22Rv1 (cell line): Measurements from ENCODE around the gene BIRC7.

Experiments used
- H3K27ac ChIP-seq: fragments of 450-650 bp; 2 replicates; pipeline ENCODE4 v1.5.1; 2017
- ZFX ChIP-seq: fragments of 450-650 bp; IDR thresholded peaks from 2 replicates; pipeline ENCODE4 v1.6.1; 2017; ENCODE audit warnings: antibody characterized with exemption, borderline replicate concordance
- TF ChIP-seq, protein P1 (sequence below): fragments of 450-650 bp; IDR thresholded peaks from 2 replicates; pipeline ENCODE4 v1.5.1; 2017; ENCODE audit warnings: mild to moderate bottlenecking

The BIRC7 gene

DNA sequence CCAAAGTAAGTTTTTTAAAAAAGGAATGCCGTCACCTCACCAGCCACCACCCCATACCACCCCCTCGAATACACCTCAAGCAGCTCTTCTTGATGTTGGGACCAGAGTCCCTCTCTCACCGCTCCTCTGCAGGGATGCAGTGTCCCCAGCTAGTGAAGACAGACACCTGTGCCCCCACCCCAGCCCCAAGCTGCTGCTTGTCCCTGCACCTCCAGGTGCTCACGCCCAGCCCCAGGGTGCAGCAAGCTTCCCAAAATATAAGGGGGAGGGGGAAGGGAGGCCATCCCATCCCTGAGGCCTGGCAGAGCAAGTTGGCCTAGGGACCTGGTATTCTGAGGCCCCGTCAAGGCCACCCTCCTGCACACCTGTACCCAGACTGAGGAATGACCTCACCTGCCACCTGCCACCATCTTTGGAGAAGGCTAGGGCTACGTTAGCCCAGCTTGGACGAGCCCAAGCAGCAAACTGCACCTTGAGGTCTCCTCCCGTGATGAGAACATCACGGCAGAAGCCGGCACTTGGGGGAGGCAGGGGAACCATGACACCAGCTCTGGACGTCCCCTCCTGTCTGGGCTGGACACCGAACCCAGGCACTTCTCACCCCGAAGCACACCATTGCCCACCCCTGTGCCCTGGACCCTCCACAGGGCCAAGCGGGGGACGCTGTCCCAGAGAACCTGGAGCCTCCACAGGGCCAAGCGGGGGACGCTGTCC, 45.7 kb upstream of the BIRC7 start:
- no peak for TF ChIP-seq ZFX
- TF ChIP-seq, protein P1, sequence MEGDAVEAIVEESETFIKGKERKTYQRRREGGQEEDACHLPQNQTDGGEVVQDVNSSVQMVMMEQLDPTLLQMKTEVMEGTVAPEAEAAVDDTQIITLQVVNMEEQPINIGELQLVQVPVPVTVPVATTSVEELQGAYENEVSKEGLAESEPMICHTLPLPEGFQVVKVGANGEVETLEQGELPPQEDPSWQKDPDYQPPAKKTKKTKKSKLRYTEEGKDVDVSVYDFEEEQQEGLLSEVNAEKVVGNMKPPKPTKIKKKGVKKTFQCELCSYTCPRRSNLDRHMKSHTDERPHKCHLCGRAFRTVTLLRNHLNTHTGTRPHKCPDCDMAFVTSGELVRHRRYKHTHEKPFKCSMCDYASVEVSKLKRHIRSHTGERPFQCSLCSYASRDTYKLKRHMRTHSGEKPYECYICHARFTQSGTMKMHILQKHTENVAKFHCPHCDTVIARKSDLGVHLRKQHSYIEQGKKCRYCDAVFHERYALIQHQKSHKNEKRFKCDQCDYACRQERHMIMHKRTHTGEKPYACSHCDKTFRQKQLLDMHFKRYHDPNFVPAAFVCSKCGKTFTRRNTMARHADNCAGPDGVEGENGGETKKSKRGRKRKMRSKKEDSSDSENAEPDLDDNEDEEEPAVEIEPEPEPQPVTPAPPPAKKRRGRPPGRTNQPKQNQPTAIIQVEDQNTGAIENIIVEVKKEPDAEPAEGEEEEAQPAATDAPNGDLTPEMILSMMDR, result no peak
- H3K27ac ChIP-seq, result no peak overlapping the region

DNA sequence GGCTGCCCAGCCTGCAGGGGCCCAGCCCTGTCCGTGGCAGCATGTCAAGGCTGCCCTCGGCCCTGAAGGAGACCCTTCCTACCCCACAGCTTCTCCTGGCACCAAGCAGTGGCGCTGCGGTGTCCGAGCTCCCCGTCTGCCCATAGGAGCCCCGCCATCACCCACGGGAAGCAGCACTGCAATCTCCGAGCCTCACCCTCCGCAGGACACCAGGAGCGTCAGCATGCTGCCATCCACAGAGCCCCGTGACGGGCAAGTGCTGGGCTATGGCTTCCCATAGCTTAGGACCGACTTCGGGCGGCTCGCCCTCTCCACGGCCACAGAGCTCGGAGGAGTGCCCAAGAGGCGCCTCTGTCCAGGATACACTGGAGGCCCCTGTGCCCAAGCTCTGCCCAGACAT, 44.9 kb upstream of the BIRC7 start:
- H3K27ac ChIP-seq, result no peak overlapping the region
- TF ChIP-seq, protein P1, result no peak
- no peak for TF ChIP-seq ZFX

DNA sequence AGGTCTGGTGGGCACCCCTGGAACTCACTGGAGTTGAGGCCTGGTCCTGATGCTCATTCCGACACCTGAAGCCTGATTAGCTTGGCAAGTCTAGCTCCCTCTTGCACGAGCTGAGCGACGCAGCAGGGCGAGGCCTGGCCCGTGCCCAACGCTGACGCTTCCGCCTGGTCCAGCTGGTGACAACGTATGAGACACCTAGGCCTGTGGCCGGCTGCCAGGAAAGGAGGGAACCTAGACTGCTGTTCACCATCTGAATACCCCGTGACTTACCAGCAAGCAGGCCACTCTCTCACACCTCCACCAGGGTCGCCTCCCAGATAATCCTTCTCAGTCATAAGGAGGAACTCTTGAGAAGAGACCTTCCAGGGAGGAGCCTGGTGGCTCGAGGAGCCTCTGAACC, 44.3 kb upstream of the BIRC7 start:
- no peak overlapping the region for H3K27ac ChIP-seq
- TF ChIP-seq, protein P1, result 0 out of 2 replicates have a peak, but pooled peaks have one; percentile 5
- no peak for TF ChIP-seq ZFX

DNA sequence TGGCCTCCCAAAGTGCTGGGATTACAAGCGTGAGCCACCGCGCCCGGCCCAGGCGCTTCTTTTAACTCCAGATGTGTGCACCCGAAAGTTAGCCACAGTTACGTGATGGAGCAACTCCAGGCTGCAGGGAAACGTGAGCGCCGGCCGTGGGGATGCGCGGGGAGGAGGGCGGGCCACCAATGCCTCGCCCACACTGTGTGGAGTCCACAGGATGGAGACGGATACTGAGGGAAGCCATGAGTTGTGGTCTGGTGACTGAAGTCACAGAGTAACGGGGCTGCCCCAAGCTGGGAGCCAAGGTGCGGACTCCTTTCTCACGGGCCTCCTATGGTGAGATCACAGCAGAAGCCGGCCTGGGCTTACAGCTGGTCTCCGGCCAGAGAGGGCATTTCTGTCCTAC, 43.0 kb upstream of the BIRC7 start:
- H3K27ac ChIP-seq, result no peak overlapping the region
- no peak for TF ChIP-seq ZFX
- TF ChIP-seq, protein P1, result no peak

DNA sequence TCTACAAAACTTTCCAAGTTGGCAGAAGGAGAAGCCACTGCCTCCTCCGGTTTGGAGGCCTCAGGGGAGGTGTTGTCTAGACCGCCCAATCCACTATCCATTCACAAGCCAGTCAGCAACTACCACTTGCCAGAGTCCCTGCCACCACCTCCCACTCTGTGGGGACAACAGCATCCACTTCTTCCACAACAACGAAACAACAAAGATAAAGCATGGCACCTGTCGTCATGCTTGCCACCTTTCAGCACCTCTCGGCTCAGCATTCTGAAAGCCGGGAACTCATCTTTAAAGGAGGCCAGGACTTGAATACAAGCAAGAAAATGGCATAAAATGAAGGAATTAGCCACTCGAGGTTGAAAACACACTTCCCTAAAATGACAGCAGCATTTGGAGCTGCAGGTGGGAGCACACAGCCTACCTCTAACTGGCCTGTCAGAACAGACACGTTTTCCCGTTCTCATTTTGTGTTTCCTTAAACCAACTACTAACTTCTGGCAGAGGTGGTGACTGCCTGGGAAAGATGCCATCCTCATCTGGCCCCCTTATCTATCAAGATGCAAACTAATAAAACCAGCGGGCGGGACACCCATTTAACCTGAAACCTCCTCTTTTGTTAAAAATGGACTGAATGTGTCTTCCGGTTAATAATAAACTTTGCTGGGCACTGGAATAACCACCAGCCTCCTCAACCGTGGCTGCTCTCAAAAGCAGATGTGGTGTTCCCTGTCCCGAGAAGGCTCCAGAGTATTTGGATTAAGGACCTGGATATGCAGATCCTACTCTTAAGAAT, 41.5 kb upstream of the BIRC7 start:
- no peak for TF ChIP-seq ZFX
- TF ChIP-seq, protein P1, result no peak
- no peak overlapping the region for H3K27ac ChIP-seq

DNA sequence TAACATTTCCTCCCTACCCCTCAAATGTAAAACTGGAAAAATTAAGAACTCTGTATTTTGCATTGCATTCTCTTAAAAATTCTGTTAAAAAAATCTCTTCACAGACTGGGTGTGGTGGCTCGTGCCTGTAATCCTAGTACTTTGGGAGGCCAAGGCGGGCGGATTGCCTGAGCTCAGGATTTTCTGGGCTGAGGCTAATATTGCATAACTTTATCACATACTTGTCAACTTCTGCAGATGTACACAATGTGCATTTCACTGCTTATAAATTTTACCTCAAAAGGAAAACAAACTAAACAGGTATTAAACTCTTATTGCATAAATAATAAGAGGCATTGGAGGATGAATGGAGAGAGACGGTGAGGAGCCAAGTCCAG, 40.9 kb upstream of the BIRC7 start:
- H3K27ac ChIP-seq, result no peak overlapping the region

More for the DNA sequence above, 40.9 kb upstream of the BIRC7 start:
- TF ChIP-seq, protein P1, result no peak
- no peak for TF ChIP-seq ZFX
